GM19467 (cell line): ENCODE measurements around the gene RAPGEF1.

Source experiments
- ATAC-seq: cut with Tn5 transposase; IDR thresholded peaks from one replicate; pipeline ENCODE4 v1.9.1; 2021; ENCODE audit warnings: mild to moderate bottlenecking, moderate library complexity; ENCODE audit not compliant: unreplicated experiment

RAPGEF1 gene

GRCh38 chr9:131591845-131592208 lies 148.0 kb downstream of the RAPGEF1 start:
- no peak for ATAC-seq

DNA sequence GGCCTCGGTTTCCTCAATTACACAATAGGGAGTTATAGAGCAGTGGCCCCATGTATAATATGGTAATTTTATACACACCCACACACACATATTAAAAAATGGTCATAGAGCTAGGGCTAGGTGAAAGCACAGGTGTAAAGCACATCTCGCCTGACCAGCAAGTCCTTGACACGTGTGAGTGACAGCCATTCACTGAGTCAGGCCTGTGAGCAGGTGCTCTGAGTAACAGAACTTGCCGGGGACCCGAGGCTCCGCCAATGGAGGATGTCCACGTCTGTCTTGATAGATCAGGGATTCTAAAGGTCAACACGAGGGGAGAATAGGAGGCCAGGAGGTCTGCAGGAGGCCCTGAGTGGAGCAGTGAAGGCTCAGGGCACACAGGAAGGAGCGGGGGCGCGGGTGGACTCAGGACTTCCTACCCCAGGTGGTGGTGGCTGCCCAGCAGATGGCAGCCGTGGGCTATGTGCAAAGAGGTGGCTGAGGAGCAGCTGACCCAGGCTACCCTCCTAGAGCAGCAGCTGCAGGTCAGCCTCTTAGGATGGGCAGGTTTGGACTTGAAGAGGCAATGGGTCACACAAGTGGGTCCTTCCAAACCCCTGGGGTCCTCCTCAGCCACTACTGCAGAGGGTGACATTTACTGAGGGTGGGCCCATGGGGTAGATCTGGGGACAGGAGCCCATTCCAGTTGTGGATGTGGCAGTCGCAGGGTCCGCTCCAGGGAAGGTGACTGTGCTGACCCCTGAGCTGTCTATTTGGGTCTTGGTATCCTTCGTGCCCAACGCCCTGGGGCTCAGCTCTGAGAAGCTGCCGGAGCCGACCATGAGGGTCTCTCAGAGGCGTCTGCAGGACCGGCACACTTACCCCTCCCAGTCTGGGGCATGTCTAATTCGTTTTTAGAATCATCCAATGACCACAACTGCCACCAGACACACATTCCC lies 148.7 kb downstream of the RAPGEF1 start:
- ATAC-seq, result no peak

DNA sequence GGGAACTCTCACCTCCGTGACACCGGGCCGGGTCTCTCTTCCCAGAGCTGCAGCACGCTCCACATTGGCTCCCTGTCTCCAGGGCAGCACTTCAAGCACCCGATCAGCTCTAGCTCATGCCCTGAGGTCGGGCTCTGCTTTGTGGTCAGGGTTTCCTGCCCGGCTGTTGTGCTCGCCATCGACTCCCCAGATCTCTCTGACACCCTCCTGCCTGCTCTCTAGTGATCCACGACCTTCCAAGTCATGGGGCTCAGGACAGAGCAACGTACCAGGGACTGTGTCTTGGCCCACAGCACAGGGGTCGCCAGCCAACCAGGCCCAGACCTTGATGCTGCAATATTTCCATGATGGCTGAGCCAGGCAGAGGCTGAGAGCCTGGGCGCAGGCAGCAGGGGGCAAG lies 149.4 kb downstream of the RAPGEF1 start:
- ATAC-seq, result no peak

DNA sequence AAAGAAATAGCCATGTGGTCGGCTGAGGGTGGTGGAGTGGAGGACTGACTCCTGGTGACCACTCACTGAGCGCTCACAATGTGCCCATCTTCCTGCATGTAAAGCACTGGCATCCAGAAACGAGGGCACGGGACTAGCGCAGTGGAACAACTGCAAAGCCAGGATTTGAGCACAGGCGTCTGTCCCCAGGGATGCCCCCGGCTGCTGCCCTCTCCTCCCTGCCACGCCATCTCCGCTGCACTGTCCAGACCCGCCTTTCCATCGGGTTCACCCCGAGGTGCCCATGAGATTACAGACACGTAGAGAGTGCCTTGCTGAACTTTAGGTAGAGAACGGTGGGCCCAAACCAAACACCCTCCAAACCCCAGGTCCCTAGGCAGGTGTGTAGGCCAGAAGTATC lies 149.9 kb downstream of the RAPGEF1 start:
- ATAC-seq, result no peak

DNA sequence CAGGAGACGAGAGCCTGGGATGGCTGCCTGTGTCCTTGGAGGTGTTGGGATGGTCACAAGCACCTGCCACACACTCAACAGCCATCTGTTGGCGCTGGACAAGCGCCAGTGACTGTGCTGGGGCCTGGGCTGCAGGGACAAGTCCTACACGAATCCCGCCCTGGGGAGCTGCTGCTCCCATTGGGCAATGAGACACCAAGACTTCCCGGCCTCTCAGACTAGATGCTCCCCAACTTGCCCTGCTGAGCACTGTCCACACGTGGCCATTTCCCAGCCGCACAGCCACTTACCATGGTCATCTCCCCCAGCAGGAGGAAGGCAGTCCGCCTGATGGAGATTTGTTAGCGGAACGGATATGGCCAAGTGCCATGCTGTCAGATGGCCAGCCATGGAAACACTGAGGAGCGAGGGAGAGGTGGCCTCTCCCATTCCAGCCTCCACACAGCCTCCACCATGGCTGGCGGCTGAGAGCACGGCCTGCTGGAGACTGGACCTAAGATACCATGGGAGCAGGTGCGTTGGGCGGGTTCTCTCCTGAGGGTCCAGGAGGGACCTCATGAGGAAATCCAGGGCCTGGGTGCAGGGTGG lies 150.7 kb downstream of the RAPGEF1 start:
- ATAC-seq, result no peak

- ATAC-seq, result no peak
These were observed 151.5 kb downstream of the RAPGEF1 start for GRCh38 chr9:131588396-131588795.

- ATAC-seq, result no peak
These were observed 152.0 kb downstream of the RAPGEF1 start for GRCh38 chr9:131587906-131588305.

DNA sequence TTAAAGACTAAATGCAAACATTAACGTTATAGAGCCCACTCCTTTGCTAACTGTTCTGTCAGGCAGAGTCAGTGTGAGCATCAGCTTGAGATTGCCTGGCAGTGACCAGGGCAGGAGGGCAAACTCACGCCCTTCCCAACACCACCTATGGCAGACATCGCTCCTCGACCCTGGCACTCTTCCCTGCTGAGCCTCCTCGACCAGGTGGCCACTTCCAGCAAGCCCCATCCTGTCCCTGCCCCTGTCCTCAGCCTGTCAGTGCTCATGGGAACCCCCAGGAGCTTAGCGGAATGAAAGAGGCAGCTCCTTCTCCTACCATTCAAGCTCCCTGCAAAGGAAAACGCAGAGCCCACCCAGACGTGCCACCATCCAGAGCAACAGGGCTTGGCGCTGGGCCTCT lies 152.5 kb downstream of the RAPGEF1 start:
- ATAC-seq, result no peak

- no peak for ATAC-seq
These were observed 154.5 kb downstream of the RAPGEF1 start for GRCh38 chr9:131585375-131585774.

DNA sequence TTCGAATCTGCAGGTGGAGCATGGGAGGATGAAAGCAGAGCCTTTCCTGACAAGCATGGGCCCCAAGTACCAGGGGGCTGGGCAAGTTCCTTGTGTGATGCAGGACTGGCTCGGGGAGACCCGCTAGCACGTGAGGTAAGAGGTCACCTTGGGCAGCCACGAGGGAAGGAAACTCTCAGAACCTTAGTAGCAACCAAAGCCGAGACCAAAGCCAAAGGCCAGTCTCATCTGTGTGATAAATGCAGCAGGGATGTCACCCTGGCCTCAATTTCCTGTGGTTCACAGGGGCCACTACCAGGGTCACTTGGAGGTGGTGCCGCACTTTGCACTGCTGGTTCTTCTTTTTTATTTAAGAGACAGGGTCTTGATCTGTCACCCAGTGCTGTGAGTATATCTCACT lies 155.0 kb downstream of the RAPGEF1 start:
- ATAC-seq, result no peak

DNA sequence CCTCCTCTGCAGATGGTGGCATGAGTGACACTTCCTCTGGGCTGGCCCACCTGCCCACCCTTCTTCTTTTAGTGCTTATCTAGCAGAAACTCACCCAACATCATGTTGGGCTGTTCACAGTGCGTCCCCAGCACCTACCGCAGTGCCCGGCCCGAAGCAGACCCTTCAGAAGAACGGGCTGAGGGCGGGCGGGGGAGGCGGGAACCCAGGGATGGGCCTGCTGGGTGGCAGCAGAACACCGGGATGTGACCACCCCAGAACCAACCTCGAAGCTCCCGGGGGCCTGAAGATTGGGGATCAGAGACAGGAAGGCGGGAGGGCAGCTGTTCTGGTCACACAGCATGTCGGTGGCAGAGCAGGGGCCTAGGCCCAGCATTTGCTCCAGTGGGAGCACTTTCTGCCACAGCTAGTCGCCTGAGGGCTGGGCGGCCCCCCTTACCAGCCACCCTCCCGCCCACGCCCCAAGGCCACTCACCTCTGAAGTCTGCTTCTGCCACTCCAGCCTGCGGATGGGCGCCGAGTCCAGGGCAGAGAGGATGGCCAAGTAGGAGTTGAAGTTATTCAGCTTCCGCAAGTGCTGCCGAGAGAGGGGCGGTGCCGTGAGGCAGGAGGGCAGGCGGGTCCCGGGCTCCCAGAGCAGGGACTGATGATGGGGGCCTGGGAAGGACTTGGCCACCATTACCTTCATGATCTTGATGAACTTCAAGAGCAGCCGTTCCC lies 155.9 kb downstream of the RAPGEF1 start:
- no peak for ATAC-seq

DNA sequence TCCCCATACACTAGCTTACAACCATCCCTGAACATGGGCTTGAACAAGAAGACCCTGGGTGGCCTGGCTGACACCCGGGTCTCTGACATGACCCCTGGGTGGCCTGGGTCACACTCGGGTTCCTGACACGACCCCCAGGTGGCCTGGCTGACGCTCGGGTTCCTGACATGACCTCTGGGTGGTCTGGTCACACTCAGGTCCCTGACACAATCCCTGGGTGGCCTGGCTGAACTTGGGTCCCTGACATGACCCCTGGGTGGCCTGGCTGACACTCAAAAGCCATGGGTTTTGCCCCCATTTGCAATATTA lies 156.6 kb downstream of the RAPGEF1 start:
- no peak for ATAC-seq

- no peak for ATAC-seq
These were observed 157.2 kb downstream of the RAPGEF1 start for GRCh38 chr9:131582466-131583336.

DNA sequence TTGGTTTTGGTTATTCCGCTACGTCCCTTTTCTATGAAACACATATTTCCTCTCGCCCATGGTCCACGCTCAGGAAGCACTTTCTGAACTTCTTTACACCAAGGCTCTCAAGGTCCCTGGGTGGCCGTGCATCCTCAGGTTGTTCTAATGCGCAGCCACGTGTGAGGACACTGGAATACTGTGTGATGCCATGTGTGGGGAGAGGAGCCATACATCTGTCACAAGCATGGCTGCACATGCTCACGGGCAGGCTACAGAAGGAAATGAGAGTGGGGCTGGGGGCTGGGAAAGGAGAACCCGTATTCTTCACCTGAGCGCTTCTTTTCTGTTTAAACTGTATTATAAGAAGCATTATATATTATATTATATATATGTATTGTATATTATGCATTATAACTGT lies 157.8 kb downstream of the RAPGEF1 start:
- ATAC-seq, result no peak

GRCh38 chr9:131580358-131580757 lies 159.5 kb downstream of the RAPGEF1 start:
- no peak for ATAC-seq

DNA sequence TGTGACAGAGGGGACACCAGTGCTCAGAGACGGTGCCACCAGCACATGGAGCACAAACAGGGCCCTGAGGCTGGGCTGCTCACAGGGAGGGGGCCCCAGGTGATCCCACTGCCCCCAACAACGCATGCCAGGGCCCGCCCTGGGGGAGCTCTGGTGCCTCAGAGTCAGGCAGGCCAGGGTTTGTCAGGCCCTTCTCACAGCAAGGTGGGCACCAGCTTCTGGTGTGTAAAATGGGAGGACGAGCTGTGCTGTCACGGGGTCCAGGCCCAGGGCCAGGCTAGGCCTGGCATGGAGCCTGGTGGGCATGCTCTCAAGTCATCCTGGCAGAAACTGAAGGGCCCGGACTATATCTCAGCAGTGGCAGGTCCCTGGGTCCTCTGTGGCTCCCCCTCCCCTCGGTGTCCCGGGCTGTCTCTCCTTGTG lies 160.1 kb downstream of the RAPGEF1 start:
- no peak for ATAC-seq

DNA sequence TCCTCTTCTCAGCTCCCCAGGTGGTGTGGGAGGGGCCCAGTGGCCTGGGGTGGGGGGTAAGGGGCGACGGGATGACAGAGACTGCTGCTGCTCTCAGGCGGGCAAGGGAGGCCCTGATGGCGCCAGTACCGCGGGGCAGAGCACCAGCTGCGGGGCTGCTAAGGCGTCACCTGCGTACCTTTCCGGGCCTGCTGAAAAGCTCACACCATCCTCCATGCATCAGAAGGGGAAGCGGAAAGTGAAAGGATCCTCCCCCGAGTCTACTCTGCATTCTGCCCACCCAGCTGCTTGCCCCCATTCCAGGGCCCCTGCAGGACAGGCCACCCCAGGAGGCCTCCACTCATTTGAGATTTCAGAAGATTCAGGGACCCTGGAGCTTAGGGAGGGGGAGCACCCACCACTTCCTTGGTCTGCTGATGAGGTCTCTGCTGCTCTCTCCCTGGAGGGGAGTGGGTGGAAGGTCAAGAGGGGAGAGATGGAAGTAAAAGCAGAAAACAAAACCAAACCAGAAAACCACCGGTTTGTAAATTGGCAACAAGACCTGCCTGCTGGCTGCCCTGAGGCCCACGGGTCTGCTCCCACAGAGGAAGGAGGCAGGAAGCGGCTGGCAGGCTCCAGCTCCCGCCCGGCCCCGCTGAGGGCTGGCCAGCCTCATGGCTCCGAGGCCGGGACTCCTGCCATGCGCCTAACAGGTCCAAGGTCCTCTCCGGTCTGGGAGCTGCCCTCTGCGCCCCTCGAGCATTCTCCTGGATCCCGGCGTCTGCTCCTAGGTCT lies 161.0 kb downstream of the RAPGEF1 start:
- ATAC-seq, result no peak

GRCh38 chr9:131578021-131578420 lies 161.9 kb downstream of the RAPGEF1 start:
- no peak for ATAC-seq

DNA sequence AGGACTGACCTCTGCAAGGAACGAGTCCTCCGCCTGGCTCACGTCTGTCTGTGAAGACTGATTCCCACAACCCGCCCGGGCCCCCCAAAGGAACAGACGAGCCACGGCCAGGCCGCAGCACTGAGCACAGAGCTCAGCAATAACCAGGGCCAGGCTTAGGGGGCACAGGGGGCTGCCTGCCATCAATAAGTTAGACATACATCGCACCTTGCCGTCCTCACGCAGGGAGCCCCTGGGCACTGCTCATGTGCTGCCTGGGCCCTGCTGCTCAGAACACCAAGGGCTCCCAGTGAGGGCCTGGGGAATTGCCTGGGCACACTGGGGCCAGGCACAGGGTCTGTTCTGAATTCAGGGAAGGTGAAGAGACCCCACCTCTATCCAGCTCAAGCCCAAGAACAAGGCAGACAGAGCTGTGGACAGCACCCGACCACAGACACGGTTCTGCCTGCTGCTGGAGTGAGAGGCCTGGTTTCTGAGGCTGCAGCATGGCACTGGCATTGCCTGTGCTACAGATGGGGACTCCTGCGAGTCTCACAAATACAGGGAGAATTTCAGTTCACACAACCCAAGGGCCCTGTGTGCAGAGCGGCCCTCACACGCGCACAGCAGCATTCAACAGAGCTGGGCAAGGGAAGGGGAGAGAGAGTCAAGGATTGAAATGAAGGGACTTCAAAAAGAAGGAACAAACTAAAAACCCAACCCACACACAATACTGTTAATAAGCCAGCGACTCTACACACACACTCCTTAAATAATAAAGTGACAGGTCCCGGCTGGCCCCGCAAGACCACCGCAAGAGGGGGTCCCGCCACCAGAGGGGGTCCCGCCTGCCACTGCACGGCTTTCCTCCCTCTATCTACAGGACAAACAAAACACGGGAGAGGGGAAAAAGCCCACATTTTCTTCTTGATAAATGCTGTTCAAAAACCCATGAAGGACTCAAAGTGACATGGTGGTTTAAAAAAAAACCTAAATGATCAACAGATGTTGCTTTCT lies 162.6 kb downstream of the RAPGEF1 start:
- ATAC-seq, result no peak
